Endothelial cell (in vitro differentiated cells): Measurements from ENCODE around the gene EPSTI1. TPM values are rescaled to one million over a fixed set of nuclear protein-coding genes. Genes with fewer than 3 reads are reported as not detected.

Experiments
- DNase-seq: peaks from one replicate; pipeline ENCODE4 v3.0.0; 2021; ENCODE audit warnings: low spot score
- H3K27ac Mint-ChIP-seq: one replicate; pipeline ENCODE4 v1.8.0; 2021; ENCODE audit warnings: mixed read lengths, inconsistent platforms; ENCODE audit not compliant: unreplicated experiment
- H3K27me3 Mint-ChIP-seq: one replicate; pipeline ENCODE4 v1.8.0; 2021; ENCODE audit warnings: mild to moderate bottlenecking, moderate library complexity, mixed read lengths, inconsistent platforms; ENCODE audit not compliant: unreplicated experiment
- H3K36me3 Mint-ChIP-seq: one replicate; pipeline ENCODE4 v1.8.0; 2021; ENCODE audit warnings: mild to moderate bottlenecking, low read depth, mixed read lengths, inconsistent platforms; ENCODE audit not compliant: unreplicated experiment
- H3K4me1 Mint-ChIP-seq: one replicate; pipeline ENCODE4 v1.8.0; 2021; ENCODE audit warnings: mild to moderate bottlenecking, mixed read lengths, inconsistent platforms; ENCODE audit not compliant: unreplicated experiment
- H3K4me3 Mint-ChIP-seq: one replicate; pipeline ENCODE4 v1.8.0; 2021; ENCODE audit warnings: mild to moderate bottlenecking, mixed read lengths, inconsistent platforms; ENCODE audit not compliant: unreplicated experiment
- H3K9me3 Mint-ChIP-seq: one replicate; pipeline ENCODE4 v1.8.0; 2021; ENCODE audit warnings: mixed read lengths, inconsistent platforms; ENCODE audit not compliant: unreplicated experiment
- total RNA-seq: library from RNA; stranded (reverse); fragmentation: NEBNext Ultra II Directional; extraction: Animal tissue kit (Norgen Biotek cat#: 25700); gene quantifications from one replicate; pipeline ENCODE4 v1.2.1, GENCODE V29; 2021; ENCODE audit not compliant: unreplicated experiment
- TF ChIP-seq, protein P1 (sequence below): fragments of 200-600 bp; sonication (generic); IDR thresholded peaks from one replicate; pipeline ENCODE4 v1.5.0; 2021; ENCODE audit warnings: antibody characterized with exemption; ENCODE audit not compliant: unreplicated experiment

EPSTI1 gene
- total RNA-seq, 1 donor from 2014 or later, result 0.77 TPM

DNA sequence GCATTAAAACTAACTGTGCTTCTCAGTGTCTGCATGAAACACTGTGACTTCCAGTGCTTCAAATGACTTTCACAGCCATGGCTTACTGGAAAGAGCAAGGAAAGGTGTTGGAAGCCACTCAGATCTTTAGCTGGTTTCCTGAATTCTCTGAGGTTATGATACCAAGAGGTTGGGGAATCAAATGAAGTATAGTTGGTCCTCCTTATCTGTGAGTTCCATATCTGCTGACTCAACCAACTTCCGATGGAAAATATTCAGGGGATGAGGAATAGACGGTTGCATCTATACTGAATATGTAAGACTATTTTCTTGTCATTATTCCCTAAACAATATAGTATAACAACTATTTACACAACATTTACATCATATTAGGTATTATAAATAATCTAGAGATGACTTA lies 32.4 kb downstream of the EPSTI1 start:
- H3K4me1 Mint-ChIP-seq, result no peaks in the 10 kb centered on the region
- TF ChIP-seq, protein P1, sequence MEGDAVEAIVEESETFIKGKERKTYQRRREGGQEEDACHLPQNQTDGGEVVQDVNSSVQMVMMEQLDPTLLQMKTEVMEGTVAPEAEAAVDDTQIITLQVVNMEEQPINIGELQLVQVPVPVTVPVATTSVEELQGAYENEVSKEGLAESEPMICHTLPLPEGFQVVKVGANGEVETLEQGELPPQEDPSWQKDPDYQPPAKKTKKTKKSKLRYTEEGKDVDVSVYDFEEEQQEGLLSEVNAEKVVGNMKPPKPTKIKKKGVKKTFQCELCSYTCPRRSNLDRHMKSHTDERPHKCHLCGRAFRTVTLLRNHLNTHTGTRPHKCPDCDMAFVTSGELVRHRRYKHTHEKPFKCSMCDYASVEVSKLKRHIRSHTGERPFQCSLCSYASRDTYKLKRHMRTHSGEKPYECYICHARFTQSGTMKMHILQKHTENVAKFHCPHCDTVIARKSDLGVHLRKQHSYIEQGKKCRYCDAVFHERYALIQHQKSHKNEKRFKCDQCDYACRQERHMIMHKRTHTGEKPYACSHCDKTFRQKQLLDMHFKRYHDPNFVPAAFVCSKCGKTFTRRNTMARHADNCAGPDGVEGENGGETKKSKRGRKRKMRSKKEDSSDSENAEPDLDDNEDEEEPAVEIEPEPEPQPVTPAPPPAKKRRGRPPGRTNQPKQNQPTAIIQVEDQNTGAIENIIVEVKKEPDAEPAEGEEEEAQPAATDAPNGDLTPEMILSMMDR, result no peak
- H3K27me3 Mint-ChIP-seq, result peaks cover 1% of the 10 kb centered on the region
- no peaks in the 10 kb centered on the region for H3K36me3 Mint-ChIP-seq
- H3K27ac Mint-ChIP-seq, result no peak overlapping the region
- no peak for DNase-seq
- no peaks in the 10 kb centered on the region for H3K9me3 Mint-ChIP-seq
- H3K4me3 Mint-ChIP-seq, result no peak overlapping the region

DNA sequence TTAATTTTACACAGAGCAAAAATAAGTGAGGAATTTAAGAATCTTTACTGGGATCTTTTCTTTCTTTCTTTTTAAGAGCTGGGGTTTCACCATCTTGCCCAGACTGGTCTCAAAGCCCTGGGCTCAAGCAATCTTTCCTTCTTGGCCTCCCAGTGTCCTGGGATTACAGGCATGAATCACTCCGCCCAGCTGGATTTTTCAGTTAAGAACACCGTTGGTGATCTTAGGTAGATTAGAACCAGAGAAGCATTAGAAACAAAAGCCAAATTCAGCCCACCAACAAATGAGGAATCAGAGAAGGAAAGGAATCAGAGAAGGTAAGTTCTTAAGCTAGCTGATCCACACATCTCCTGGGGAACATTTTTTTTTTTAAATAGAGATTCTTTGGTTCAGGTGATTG lies 34.2 kb downstream of the EPSTI1 start:
- H3K4me1 Mint-ChIP-seq, result no peaks in the 10 kb centered on the region
- no peak for DNase-seq
- H3K9me3 Mint-ChIP-seq, result no peaks in the 10 kb centered on the region
- H3K36me3 Mint-ChIP-seq, result no peaks in the 10 kb centered on the region
- TF ChIP-seq, protein P1, result no peak
- no peak overlapping the region for H3K4me3 Mint-ChIP-seq
- no peak overlapping the region for H3K27ac Mint-ChIP-seq
- H3K27me3 Mint-ChIP-seq, result no peaks in the 10 kb centered on the region

DNA sequence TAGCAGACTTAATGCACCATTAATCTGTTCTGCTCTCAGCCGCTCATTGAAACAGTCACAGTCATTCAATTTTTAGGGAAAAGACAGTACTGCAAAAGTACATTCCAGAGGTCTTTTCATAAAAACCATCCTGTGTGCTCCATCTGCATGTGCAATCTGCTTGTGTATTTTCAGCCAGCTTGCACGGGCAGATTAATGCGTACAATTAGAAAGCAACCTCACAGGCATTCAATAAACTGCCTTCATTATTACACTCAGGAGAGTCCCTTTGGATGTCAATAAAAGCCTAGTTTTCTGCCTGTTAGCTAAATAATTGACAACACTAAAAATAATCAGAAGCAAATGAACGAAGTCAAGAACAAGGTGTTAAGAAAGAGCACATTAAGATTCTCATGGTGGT lies 41.9 kb downstream of the EPSTI1 start:
- no peaks in the 10 kb centered on the region for H3K36me3 Mint-ChIP-seq
- H3K4me1 Mint-ChIP-seq, result no peaks in the 10 kb centered on the region
- H3K27ac Mint-ChIP-seq, result no peak overlapping the region
- TF ChIP-seq, protein P1, result no peak
- no peak overlapping the region for H3K4me3 Mint-ChIP-seq
- H3K9me3 Mint-ChIP-seq, result no peaks in the 10 kb centered on the region
- H3K27me3 Mint-ChIP-seq, result no peaks in the 10 kb centered on the region
- no peak for DNase-seq

DNA sequence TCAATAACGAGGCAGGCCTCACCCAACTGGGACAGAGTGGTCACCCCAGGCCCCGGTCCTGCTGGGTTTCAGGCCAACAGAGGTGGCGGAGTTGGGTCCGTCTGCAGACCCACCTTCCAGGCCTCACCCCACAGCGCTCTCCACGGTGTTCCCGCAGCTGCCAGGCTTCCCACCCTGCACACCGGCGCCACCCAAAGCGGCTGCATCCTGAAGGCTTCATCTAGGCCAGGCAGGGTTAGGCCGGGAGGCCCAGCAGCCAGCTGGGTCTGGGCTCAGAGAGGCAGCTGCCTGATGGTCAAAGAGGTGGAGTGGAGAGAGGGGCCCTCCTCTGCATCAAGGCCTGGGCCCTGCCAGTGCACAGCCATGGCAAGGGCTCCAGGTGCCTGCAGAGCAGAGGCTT lies 44.1 kb downstream of the EPSTI1 start:
- Mint-ChIP-seq H3K9me3 (no peaks in the 10 kb centered on the region), H3K4me3 (no peak overlapping the region), H3K27ac (no peak overlapping the region), H3K4me1 (no peaks in the 10 kb centered on the region), H3K27me3 (no peaks in the 10 kb centered on the region), H3K36me3 (no peaks in the 10 kb centered on the region)
- TF ChIP-seq, protein P1, result no peak
- DNase-seq, result no peak

DNA sequence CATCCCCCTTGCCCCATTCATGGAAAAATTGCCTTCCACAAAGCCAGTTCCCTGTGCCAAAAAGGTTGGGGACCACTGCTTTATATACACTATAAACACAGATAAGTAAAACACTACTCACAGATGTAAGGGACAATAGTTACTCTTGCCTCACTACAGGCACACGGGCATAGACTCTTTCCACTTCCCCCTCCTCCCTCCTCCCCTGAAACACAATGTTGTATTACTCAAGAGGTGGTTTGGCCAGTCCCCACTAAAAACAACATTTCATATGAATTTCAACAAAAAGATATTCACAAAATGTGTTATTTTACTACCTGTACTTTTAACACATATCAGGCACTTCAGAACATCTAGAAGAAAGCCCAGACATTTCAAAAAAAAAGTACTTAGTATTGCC lies 45.1 kb downstream of the EPSTI1 start:
- Mint-ChIP-seq H3K4me1 (no peaks in the 10 kb centered on the region), H3K36me3 (no peaks in the 10 kb centered on the region), H3K9me3 (no peaks in the 10 kb centered on the region), H3K27me3 (no peaks in the 10 kb centered on the region), H3K27ac (no peak overlapping the region), H3K4me3 (no peak overlapping the region)
- DNase-seq, result no peak
- TF ChIP-seq, protein P1, result no peak
